HFFc6 (cell line): ENCODE measurements around the gene TPRG1. TPM values are rescaled to one million over a fixed set of nuclear protein-coding genes. Genes with fewer than 3 reads are reported as not detected.

Experiments used
- DNase-seq: peaks from one replicate; pipeline ENCODE4 v3.0.0-alpha.2; 2018
- H3K27ac Mint-ChIP-seq: 2 replicates; pipeline ENCODE4 v1.8.0; 2020; ENCODE audit warnings: mild to moderate bottlenecking, mixed read lengths
- H3K27me3 Mint-ChIP-seq: 2 replicates; pipeline ENCODE4 v1.8.0; 2021; ENCODE audit warnings: mild to moderate bottlenecking, moderate library complexity, mixed read lengths; ENCODE audit not compliant: insufficient read depth
- H3K36me3 Mint-ChIP-seq: 2 replicates; pipeline ENCODE4 v1.8.0; 2021; ENCODE audit warnings: low read depth, mixed read lengths
- H3K4me1 Mint-ChIP-seq: 2 replicates; pipeline ENCODE4 v1.8.0; 2020; ENCODE audit warnings: low read depth, mixed read lengths
- H3K4me3 Mint-ChIP-seq: 2 replicates; pipeline ENCODE4 v1.8.0; 2020; ENCODE audit warnings: mild to moderate bottlenecking, moderate library complexity, mixed read lengths
- H3K9me3 Mint-ChIP-seq: 2 replicates; pipeline ENCODE4 v1.8.0; 2020; ENCODE audit warnings: mild to moderate bottlenecking, mixed read lengths
- total RNA-seq, 6 experiments: library from RNA; stranded (reverse); fragmentation: NEBNext Ultra II Directional; extraction: Animal tissue kit (Norgen Biotek cat#: 25700); gene quantifications; 2 replicates in 1 of 6; 3 replicates in 5 of 6; pipeline ENCODE4 v1.2.3, GENCODE V29; 2021
- TF ChIP-seq, protein P1 (sequence below): fragments of 200-600 bp; sonication (generic); IDR thresholded peaks from 2 replicates; pipeline ENCODE4 v1.5.0; 2021; ENCODE audit warnings: antibody characterized with exemption, mild to moderate bottlenecking

Gene TPRG1
- total RNA-seq, 6 experiments from 2014 or later, result not detected

DNA sequence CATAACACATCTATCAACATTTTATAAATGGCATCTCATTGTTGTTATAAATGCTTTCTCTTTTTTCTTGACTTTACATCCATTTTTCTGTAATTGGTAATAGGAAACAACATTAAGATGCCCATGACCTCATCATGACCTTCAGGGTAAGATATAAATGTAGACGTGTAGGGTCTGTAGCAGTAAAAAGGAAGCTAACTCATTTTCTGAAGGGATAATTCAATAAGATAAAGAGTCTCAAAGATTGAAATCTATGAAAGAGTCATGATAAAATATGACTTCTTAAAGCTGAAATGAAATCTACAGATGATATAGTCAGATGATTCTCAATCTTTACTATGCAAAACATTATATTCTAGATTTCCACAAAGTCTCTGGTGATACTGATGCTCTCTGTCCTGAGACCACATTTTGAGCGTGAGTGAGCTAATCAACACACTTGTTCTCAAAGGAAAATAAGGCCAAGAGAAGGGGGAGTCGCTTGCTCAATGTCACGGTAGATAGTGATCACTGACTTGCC, 38.5 kb downstream of the TPRG1 start:
- H3K27ac Mint-ChIP-seq, result no peak overlapping the region
- peaks cover 6% of the 10 kb centered on the region for H3K27me3 Mint-ChIP-seq
- H3K4me3 Mint-ChIP-seq, result no peak overlapping the region
- H3K36me3 Mint-ChIP-seq, result no peaks in the 10 kb centered on the region
- DNase-seq, result no peak
- TF ChIP-seq, protein P1, sequence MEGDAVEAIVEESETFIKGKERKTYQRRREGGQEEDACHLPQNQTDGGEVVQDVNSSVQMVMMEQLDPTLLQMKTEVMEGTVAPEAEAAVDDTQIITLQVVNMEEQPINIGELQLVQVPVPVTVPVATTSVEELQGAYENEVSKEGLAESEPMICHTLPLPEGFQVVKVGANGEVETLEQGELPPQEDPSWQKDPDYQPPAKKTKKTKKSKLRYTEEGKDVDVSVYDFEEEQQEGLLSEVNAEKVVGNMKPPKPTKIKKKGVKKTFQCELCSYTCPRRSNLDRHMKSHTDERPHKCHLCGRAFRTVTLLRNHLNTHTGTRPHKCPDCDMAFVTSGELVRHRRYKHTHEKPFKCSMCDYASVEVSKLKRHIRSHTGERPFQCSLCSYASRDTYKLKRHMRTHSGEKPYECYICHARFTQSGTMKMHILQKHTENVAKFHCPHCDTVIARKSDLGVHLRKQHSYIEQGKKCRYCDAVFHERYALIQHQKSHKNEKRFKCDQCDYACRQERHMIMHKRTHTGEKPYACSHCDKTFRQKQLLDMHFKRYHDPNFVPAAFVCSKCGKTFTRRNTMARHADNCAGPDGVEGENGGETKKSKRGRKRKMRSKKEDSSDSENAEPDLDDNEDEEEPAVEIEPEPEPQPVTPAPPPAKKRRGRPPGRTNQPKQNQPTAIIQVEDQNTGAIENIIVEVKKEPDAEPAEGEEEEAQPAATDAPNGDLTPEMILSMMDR, result no peak
- H3K9me3 Mint-ChIP-seq, result no peaks in the 10 kb centered on the region
- H3K4me1 Mint-ChIP-seq, result no peaks in the 10 kb centered on the region

DNA sequence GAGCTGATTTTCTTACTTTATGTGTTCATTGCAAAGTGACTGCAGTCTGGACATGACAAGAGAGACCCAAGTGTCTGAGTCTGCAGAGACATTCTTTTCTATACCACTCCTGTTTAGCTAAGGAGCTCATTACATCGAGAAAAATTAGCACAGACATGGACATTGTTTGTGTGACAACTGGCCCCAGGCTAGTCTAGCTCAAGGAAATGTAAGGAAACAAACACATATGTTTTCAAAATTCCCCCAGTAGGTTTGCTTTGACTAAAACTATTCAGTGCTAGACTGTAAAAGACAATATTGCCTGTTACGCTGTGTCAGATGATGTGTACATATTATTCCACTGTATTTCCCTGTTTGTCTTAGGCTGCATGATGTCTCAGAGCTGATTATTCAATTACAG, 40.9 kb downstream of the TPRG1 start:
- peaks cover 3% of the 10 kb centered on the region for H3K27me3 Mint-ChIP-seq
- DNase-seq, result no peak
- no peaks in the 10 kb centered on the region for H3K4me1 Mint-ChIP-seq
- TF ChIP-seq, protein P1, result no peak
- no peak overlapping the region for H3K27ac Mint-ChIP-seq
- H3K36me3 Mint-ChIP-seq, result no peaks in the 10 kb centered on the region
- H3K9me3 Mint-ChIP-seq, result no peaks in the 10 kb centered on the region
- H3K4me3 Mint-ChIP-seq, result no peak overlapping the region

DNA sequence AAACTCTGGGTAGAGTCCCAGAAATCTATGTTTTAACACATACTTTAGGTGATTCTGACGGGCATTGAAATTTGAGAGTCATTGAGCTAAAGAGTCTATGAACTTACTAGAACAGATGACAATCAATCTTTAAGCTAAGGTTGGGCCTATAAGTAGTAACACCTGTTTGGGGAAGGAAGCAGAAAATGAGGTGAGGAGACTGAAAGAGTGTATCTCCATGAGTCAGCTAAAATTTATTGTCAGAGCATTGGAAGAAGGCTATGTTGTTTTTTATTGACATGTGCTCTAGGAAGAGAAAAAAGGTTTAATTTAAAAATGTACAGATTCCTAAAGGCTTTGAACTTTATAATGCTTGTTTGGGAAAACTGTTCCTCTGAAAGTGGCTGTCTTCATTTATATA, 42.9 kb downstream of the TPRG1 start:
- H3K27me3 Mint-ChIP-seq, result no peaks in the 10 kb centered on the region; the same call in 1 of the 2 replicates
- no peak overlapping the region for H3K27ac Mint-ChIP-seq
- DNase-seq, result no peak
- no peak overlapping the region for H3K4me3 Mint-ChIP-seq
- TF ChIP-seq, protein P1, result no peak
- H3K4me1 Mint-ChIP-seq, result no peaks in the 10 kb centered on the region
- no peaks in the 10 kb centered on the region for H3K36me3 Mint-ChIP-seq
- H3K9me3 Mint-ChIP-seq, result no peaks in the 10 kb centered on the region

DNA sequence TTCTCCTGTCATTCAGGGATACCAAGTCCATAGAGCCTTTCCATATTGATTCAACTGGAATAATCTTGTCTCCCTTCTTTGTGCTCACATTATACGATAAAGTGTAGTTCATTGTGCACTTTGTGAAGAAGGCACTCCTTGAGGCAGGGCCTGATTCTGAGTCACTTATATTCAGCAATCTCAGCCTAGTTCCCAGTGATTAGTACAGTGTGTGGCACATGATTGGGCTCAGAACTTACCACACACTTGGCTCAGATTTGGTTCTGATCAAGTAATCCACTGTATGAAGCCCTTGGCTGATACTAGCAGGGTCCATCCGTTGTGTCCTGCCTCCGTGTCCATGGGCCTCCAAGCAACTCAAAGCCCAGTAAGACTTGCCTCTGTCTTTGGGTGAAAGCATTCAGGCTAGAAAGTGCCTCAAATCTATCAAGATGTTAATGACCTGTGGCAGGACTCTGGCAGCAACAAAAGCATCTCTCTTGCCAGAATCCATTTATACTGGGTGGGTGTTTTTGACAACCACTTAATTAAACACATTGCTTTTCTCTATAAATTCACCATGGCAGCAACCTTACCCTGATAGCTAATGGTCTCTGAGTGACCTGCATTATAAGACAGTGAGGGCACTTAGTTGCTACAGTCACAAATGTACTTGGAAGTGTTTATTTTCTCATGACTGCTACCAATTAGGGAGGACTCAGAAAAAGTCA, 51.3 kb downstream of the TPRG1 start:
- DNase-seq, result no peak
- Mint-ChIP-seq H3K4me1 (no peaks in the 10 kb centered on the region), H3K4me3 (no peak overlapping the region)

DNA sequence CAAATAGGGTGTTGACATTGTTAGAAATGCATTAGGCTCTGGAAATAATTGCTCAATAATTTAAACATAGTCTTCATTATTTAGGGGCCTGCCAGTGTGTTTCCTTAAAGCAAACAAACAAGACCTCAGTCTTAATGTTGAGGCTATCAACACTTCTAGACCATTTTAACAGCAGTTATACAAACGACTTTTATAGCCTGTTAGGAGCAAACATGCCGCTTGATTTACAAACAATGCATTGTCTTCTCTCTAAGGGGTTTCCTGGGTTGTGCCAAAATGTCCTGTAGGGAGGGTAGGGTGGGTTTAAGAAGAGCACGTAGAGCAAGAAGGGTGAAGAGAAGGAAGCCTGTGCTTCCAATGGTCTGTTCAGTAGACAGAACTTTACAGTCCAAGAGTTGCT, 53.7 kb downstream of the TPRG1 start:
- Mint-ChIP-seq H3K9me3 (no peaks in the 10 kb centered on the region), H3K27me3 (peaks cover 8% of the 10 kb centered on the region), H3K36me3 (no peaks in the 10 kb centered on the region), H3K27ac (no peak overlapping the region), H3K4me1 (no peaks in the 10 kb centered on the region), H3K4me3 (no peak overlapping the region)
- TF ChIP-seq, protein P1, result no peak
- no peak for DNase-seq

More for the DNA sequence above, 51.3 kb downstream of the TPRG1 start:
- Mint-ChIP-seq H3K36me3 (no peaks in the 10 kb centered on the region), H3K27me3 (peaks cover 5% of the 10 kb centered on the region; the same call in 1 of the 2 replicates), H3K27ac (no peak overlapping the region), H3K9me3 (no peaks in the 10 kb centered on the region)
- TF ChIP-seq, protein P1, result no peak
